DMS153 treated with DMSO at 0.1 percent for 48 hours (cell line): Measurements from ENCODE around the gene ZCCHC24.
"Not testable (repeated sequence)": the region's sequence is repeated elsewhere in the genome, so short reads cannot be mapped to it uniquely, and the experiment has no call there.

Experiments used
- DNase-seq: peaks from one replicate; lab custom pipeline; 2025; ENCODE audit not compliant: unreplicated experiment; lab: John Stamatoyannopoulos, UW

ZCCHC24 gene

GRCh38 chr10:79332610-79333315, 112.7 kb downstream of the ZCCHC24 start:
- not testable (repeated sequence) for DNase-seq
